IPS-15b (cell line): Measurements from ENCODE around the gene KRTAP12-2.
"Not testable (repeated sequence)": the region's sequence is repeated elsewhere in the genome, so short reads cannot be mapped to it uniquely, and the experiment has no call there.

Experiments used
- H3K27me3 ChIP-seq: one replicate; pipeline ENCODE4 v1.6.1; 2013; ENCODE audit warnings: low read length; ENCODE audit not compliant: control insufficient read depth, insufficient read depth
- H3K36me3 ChIP-seq: one replicate; pipeline ENCODE4 v1.6.1; 2013; ENCODE audit warnings: low read length; ENCODE audit not compliant: control insufficient read depth, insufficient read depth
- H3K4me1 ChIP-seq: one replicate; pipeline ENCODE4 v1.6.1; 2013; ENCODE audit warnings: mild to moderate bottlenecking, low read length; ENCODE audit not compliant: control insufficient read depth, insufficient read depth
- H3K4me3 ChIP-seq: one replicate; pipeline ENCODE4 v1.5.1; 2013; ENCODE audit warnings: low read depth, low read length
- H3K9ac ChIP-seq: one replicate; pipeline ENCODE4 v1.6.1; 2013; ENCODE audit warnings: low read depth, mild to moderate bottlenecking, low read length
- H3K9me3 ChIP-seq: one replicate; pipeline ENCODE4 v1.6.1; 2013; ENCODE audit warnings: mild to moderate bottlenecking, low read length; ENCODE audit not compliant: control insufficient read depth, insufficient read depth

KRTAP12-2 gene

GRCh38 chr21:44700101-44701022 is 33.6 kb upstream of the KRTAP12-2 start:
- Histone ChIP-seq H3K36me3 (no peaks in the 10 kb centered on the region), H3K27me3 (no peaks in the 10 kb centered on the region), H3K4me3 (no peak overlapping the region), H3K9me3 (no peaks in the 10 kb centered on the region), H3K4me1 (peaks cover 25% of the 10 kb centered on the region), H3K9ac (no peak overlapping the region)

- Histone ChIP-seq H3K4me1 (peaks cover 32% of the 10 kb centered on the region), H3K4me3 (no peak overlapping the region), H3K36me3 (no peaks in the 10 kb centered on the region), H3K27me3 (no peaks in the 10 kb centered on the region), H3K9me3 (no peaks in the 10 kb centered on the region), H3K9ac (no peak overlapping the region)
Measured at GRCh38 chr21:44699502-44700001, 32.8 kb upstream of the KRTAP12-2 start.

- no peak overlapping the region for H3K4me3 ChIP-seq
- peaks cover 20% of the 10 kb centered on the region for H3K4me1 ChIP-seq
- no peaks in the 10 kb centered on the region for H3K9me3 ChIP-seq
- H3K36me3 ChIP-seq, result no peaks in the 10 kb centered on the region
- H3K9ac ChIP-seq, result no peak overlapping the region
- H3K27me3 ChIP-seq, result no peaks in the 10 kb centered on the region
Measured at GRCh38 chr21:44697811-44698734, 31.3 kb upstream of the KRTAP12-2 start.

- not testable (repeated sequence) for H3K36me3 ChIP-seq, H3K9ac ChIP-seq, H3K27me3 ChIP-seq, H3K9me3 ChIP-seq
- H3K4me1 ChIP-seq, result peaks cover 17% of the 10 kb centered on the region
- H3K4me3 ChIP-seq, result peak within 1 kb of the TSS; percentile 32
Measured at GRCh38 chr21:44697172-44697810, 30.6 kb upstream of the KRTAP12-2 start, which contains the start of gene KRTAP10-12. TSS of gene KRTAP10-12 (plus strand) at chr21:44697172. CDS start at chr21:44697202, 30 bp downstream.

- peak overlapping the region; percentile 32 for H3K4me3 ChIP-seq
- H3K4me1 ChIP-seq, result peaks cover 12% of the 10 kb centered on the region
- no peaks in the 10 kb centered on the region for H3K27me3 ChIP-seq
- no peaks in the 10 kb centered on the region for H3K36me3 ChIP-seq
- no peaks in the 10 kb centered on the region for H3K9me3 ChIP-seq
- H3K9ac ChIP-seq, result no peak overlapping the region
Measured at GRCh38 chr21:44696572-44696971, 29.8 kb upstream of the KRTAP12-2 start.

- Histone ChIP-seq H3K9ac (no peak overlapping the region), H3K27me3 (no peaks in the 10 kb centered on the region), H3K36me3 (no peaks in the 10 kb centered on the region), H3K4me3 (no peak overlapping the region), H3K4me1 (peaks cover 12% of the 10 kb centered on the region), H3K9me3 (no peaks in the 10 kb centered on the region)
Measured at GRCh38 chr21:44695641-44696040, 28.9 kb upstream of the KRTAP12-2 start.

GRCh38 chr21:44695184-44695583 is 28.5 kb upstream of the KRTAP12-2 start:
- H3K9ac ChIP-seq, result peak overlapping the region; percentile 56
- no peak overlapping the region for H3K4me3 ChIP-seq
- H3K36me3 ChIP-seq, result no peaks in the 10 kb centered on the region
- no peaks in the 10 kb centered on the region for H3K27me3 ChIP-seq
- no peaks in the 10 kb centered on the region for H3K9me3 ChIP-seq
- H3K4me1 ChIP-seq, result peaks cover 12% of the 10 kb centered on the region

GRCh38 chr21:44694776-44695175 is 28.0 kb upstream of the KRTAP12-2 start:
- Histone ChIP-seq H3K27me3 (no peaks in the 10 kb centered on the region), H3K4me3 (no peak overlapping the region), H3K9me3 (no peaks in the 10 kb centered on the region), H3K9ac (no peak overlapping the region), H3K36me3 (no peaks in the 10 kb centered on the region), H3K4me1 (peaks cover 12% of the 10 kb centered on the region)

GRCh38 chr21:44692798-44693512 is 26.2 kb upstream of the KRTAP12-2 start:
- Histone ChIP-seq H3K36me3 (no peaks in the 10 kb centered on the region), H3K4me1 (peaks cover 10% of the 10 kb centered on the region), H3K4me3 (no peak overlapping the region), H3K27me3 (no peaks in the 10 kb centered on the region), H3K9ac (no peak overlapping the region), H3K9me3 (no peaks in the 10 kb centered on the region)

- Histone ChIP-seq H3K9ac (no peak overlapping the region), H3K27me3 (no peaks in the 10 kb centered on the region)
Measured at GRCh38 chr21:44691686-44692085, 25.0 kb upstream of the KRTAP12-2 start.

GRCh38 chr21:44689740-44690139 is 23.0 kb upstream of the KRTAP12-2 start:
- H3K9ac ChIP-seq, H3K36me3 ChIP-seq, H3K4me3 ChIP-seq, H3K4me1 ChIP-seq, H3K27me3 ChIP-seq, H3K9me3 ChIP-seq: not testable (repeated sequence)

More at GRCh38 chr21:44691686-44692085, 25.0 kb upstream of the KRTAP12-2 start:
- H3K9me3 ChIP-seq, result no peaks in the 10 kb centered on the region
- H3K4me3 ChIP-seq, result no peak overlapping the region
- H3K4me1 ChIP-seq, result peaks cover 9% of the 10 kb centered on the region
- no peaks in the 10 kb centered on the region for H3K36me3 ChIP-seq
